ENCODE measurements around the gene BCR.

The BCR gene

GRCh38 chr22:23245799-23246136 is 65.5 kb downstream of the BCR start:
- Histone ChIP-seq H3K14ac (ENCODE audit: low read length) (no peak overlapping the region), H3K4me2 (ENCODE audit: low read length) (no peak overlapping the region), H3K9me3 (ENCODE audit: insufficient read depth, low read depth, low read length) (no peaks in the 10 kb centered on the region), H3K23ac (ENCODE audit: low read length) (no peak overlapping the region), H4K8ac (ENCODE audit: low read depth, low read length) (no peak overlapping the region), H3K36me3 (ENCODE audit: control insufficient read depth in 1 of 2, insufficient read depth in 2 of 2, low read length in 2 of 2) (peaks cover 0 to 2% of the 10 kb centered on the region in 2 experiments), H2AFZ (ENCODE audit: insufficient read depth, low read length, poor library complexity) (no peak overlapping the region), H3K27ac (ENCODE audit: low read depth, low read length) (no peak overlapping the region), H3K4me3 (ENCODE audit: low read depth, low read length) (no peak overlapping the region), H3K18ac (ENCODE audit: low read length) (no peak overlapping the region), H2BK120ac (ENCODE audit: insufficient read depth, low read length, poor library complexity) (no peak overlapping the region), H4K12ac (ENCODE audit: low read depth, low read length) (no peak overlapping the region), H3K4me1 (ENCODE audit: control insufficient read depth in 1 of 2, insufficient read depth in 2 of 2, low read length in 2 of 2) (peaks cover 44 to 53% of the 10 kb centered on the region in 2 experiments), H2AK5ac (ENCODE audit: low read length) (no peak overlapping the region), H2BK5ac (ENCODE audit: low read depth, low read length, poor library complexity) (no peak overlapping the region), H2BK12ac (ENCODE audit: low read length) (no peak overlapping the region), H4K91ac (ENCODE audit: low read depth, low read length) (no peak overlapping the region), H3K9ac (ENCODE audit: low read length) (no peak overlapping the region), H3K79me2 (ENCODE audit: control insufficient read depth, insufficient read depth, low read length, poor library complexity) (peaks cover 14% of the 10 kb centered on the region), H3K27me3 (ENCODE audit: insufficient read depth, low read length) (no peaks in the 10 kb centered on the region), H3K4ac (ENCODE audit: low read depth, low read length) (no peak overlapping the region), H3K79me1 (ENCODE audit: low read length) (peaks cover 4% of the 10 kb centered on the region)
- DNase-seq = no peak
- no CpG with 5 or more reads among the region's 8 CpGs for WGBS (ENCODE audit: extremely low coverage, insufficient coverage, insufficient read length)

DNA sequence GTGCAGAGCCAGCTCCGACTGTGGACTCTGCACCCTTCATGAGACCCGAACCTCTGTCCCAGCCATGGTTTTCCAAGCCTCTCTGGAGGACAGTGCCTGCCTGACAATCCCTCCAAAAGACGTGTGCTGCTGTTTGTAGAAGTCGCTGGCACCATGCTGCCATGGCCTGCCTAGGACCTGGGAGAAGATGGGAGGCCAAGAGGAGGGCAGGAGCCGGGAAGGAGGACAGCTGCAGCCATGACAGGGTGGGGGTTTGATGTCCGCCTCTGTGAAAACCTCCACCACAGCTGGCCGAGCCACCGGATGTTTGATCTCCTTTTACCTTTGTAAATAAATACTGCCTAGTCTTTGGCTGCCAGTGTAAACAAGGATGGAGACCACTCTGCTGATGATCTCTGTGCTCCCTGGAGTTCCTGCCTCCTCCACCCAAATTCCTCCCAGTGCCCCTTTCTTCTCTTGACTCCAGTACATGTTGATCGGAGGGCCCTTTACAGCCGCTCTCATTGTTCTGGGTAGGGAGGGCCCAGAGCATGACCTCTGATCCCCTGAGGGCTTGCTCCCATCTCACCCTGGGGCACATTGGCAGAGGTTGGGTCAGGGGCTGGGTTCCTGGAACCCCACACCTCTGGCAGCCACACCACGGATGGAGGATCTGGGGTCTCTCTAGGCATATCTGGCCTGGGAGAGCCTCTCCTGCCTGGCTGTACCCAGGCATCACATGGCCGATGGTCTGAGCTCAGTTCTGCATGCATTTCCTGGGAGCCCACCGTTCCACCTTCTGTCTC is 66.9 kb downstream of the BCR start:
- Histone ChIP-seq H3K9me3 (ENCODE audit: insufficient read depth, low read depth, low read length) (no peaks in the 10 kb centered on the region), H3K79me1 (ENCODE audit: low read length) (peaks cover 2% of the 10 kb centered on the region), H3K36me3 (ENCODE audit: control insufficient read depth in 1 of 2, insufficient read depth in 2 of 2, low read length in 2 of 2) (peaks cover 0 to 4% of the 10 kb centered on the region in 2 experiments), H3K27ac (ENCODE audit: low read depth, low read length) (no peak overlapping the region), H3K4me2 (ENCODE audit: low read length) (no peak overlapping the region), H3K23ac (ENCODE audit: low read length) (no peak overlapping the region), H2BK12ac (ENCODE audit: low read length) (no peak overlapping the region), H3K27me3 (ENCODE audit: insufficient read depth, low read length) (no peaks in the 10 kb centered on the region), H3K9ac (ENCODE audit: low read length) (no peak overlapping the region), H3K18ac (ENCODE audit: low read length) (no peak overlapping the region), H3K4me3 (ENCODE audit: low read depth, low read length) (no peak overlapping the region), H3K14ac (ENCODE audit: low read length) (no peak overlapping the region), H2AFZ (ENCODE audit: insufficient read depth, low read length, poor library complexity) (no peak overlapping the region), H4K12ac (ENCODE audit: low read depth, low read length) (no peak overlapping the region), H2BK5ac (ENCODE audit: low read depth, low read length, poor library complexity) (no peak overlapping the region), H4K91ac (ENCODE audit: low read depth, low read length) (no peak overlapping the region), H3K4ac (ENCODE audit: low read depth, low read length) (no peak overlapping the region), H4K8ac (ENCODE audit: low read depth, low read length) (no peak overlapping the region), H2BK120ac (ENCODE audit: insufficient read depth, low read length, poor library complexity) (no peak overlapping the region), H3K79me2 (ENCODE audit: control insufficient read depth, insufficient read depth, low read length, poor library complexity) (peaks cover 22% of the 10 kb centered on the region), H3K4me1 (ENCODE audit: control insufficient read depth in 1 of 2, insufficient read depth in 2 of 2, low read length in 2 of 2) (peaks cover 46 to 50% of the 10 kb centered on the region in 2 experiments), H2AK5ac (ENCODE audit: low read length) (no peak overlapping the region)
- no peak for DNase-seq
- no CpG with 5 or more reads among the region's 13 CpGs for WGBS (ENCODE audit: extremely low coverage, insufficient coverage, insufficient read length)

- Histone ChIP-seq H3K27me3 (ENCODE audit: insufficient read depth, low read length) (no peaks in the 10 kb centered on the region), H2BK120ac (ENCODE audit: insufficient read depth, low read length, poor library complexity) (no peak overlapping the region), H4K12ac (ENCODE audit: low read depth, low read length) (no peak overlapping the region), H3K4me1 (ENCODE audit: control insufficient read depth in 1 of 2, insufficient read depth in 2 of 2, low read length in 2 of 2) (peaks cover 36 to 39% of the 10 kb centered on the region in 2 experiments), H2BK12ac (ENCODE audit: low read length) (no peak overlapping the region), H3K36me3 (ENCODE audit: control insufficient read depth in 1 of 2, insufficient read depth in 2 of 2, low read length in 2 of 2) (peaks cover 2 to 7% of the 10 kb centered on the region in 2 experiments), H3K23ac (ENCODE audit: low read length) (no peak overlapping the region), H3K4ac (ENCODE audit: low read depth, low read length) (peak overlapping the region; percentile 21), H3K14ac (ENCODE audit: low read length) (no peak overlapping the region), H3K4me3 (ENCODE audit: low read depth, low read length) (no peak overlapping the region), H3K79me1 (ENCODE audit: low read length) (no peaks in the 10 kb centered on the region), H3K9ac (ENCODE audit: low read length) (no peak overlapping the region), H2AFZ (ENCODE audit: insufficient read depth, low read length, poor library complexity) (no peak overlapping the region), H3K79me2 (ENCODE audit: control insufficient read depth, insufficient read depth, low read length, poor library complexity) (peaks cover 19% of the 10 kb centered on the region), H3K18ac (ENCODE audit: low read length) (peak overlapping the region; percentile 41), H4K8ac (ENCODE audit: low read depth, low read length) (no peak overlapping the region), H2BK5ac (ENCODE audit: low read depth, low read length, poor library complexity) (no peak overlapping the region), H3K4me2 (ENCODE audit: low read length) (peak overlapping the region; percentile 0), H3K27ac (ENCODE audit: low read depth, low read length) (no peak overlapping the region), H2AK5ac (ENCODE audit: low read length) (no peak overlapping the region), H3K9me3 (ENCODE audit: insufficient read depth, low read depth, low read length) (no peaks in the 10 kb centered on the region), H4K91ac (ENCODE audit: low read depth, low read length) (no peak overlapping the region)
- WGBS (ENCODE audit: extremely low coverage, insufficient coverage, insufficient read length) = no CpG with 5 or more reads among the region's 2 CpGs
- no peak for DNase-seq
Observed at GRCh38 chr22:23248583-23248982, 68.3 kb downstream of the BCR start.

- Histone ChIP-seq H4K12ac (ENCODE audit: low read depth, low read length) (no peak overlapping the region), H3K79me2 (ENCODE audit: control insufficient read depth, insufficient read depth, low read length, poor library complexity) (peaks cover 19% of the 10 kb centered on the region), H3K36me3 (ENCODE audit: control insufficient read depth in 1 of 2, insufficient read depth in 2 of 2, low read length in 2 of 2) (peaks cover 15 to 22% of the 10 kb centered on the region in 2 experiments), H4K91ac (ENCODE audit: low read depth, low read length) (no peak overlapping the region), H3K27ac (ENCODE audit: low read depth, low read length) (no peak overlapping the region), H2BK5ac (ENCODE audit: low read depth, low read length, poor library complexity) (no peak overlapping the region), H3K79me1 (ENCODE audit: low read length) (no peaks in the 10 kb centered on the region), H3K27me3 (ENCODE audit: insufficient read depth, low read length) (no peaks in the 10 kb centered on the region), H4K8ac (ENCODE audit: low read depth, low read length) (no peak overlapping the region), H3K14ac (ENCODE audit: low read length) (no peak overlapping the region), H3K4me1 (ENCODE audit: control insufficient read depth in 1 of 2, insufficient read depth in 2 of 2, low read length in 2 of 2) (peaks cover 26% of the 10 kb centered on the region in 2 experiments), H3K9ac (ENCODE audit: low read length) (no peak overlapping the region), H2AK5ac (ENCODE audit: low read length) (no peak overlapping the region), H2AFZ (ENCODE audit: insufficient read depth, low read length, poor library complexity) (no peak overlapping the region), H3K4me2 (ENCODE audit: low read length) (no peak overlapping the region), H3K23ac (ENCODE audit: low read length) (no peak overlapping the region), H3K4me3 (ENCODE audit: low read depth, low read length) (no peak overlapping the region), H2BK120ac (ENCODE audit: insufficient read depth, low read length, poor library complexity) (no peak overlapping the region), H3K4ac (ENCODE audit: low read depth, low read length) (peak overlapping the region; percentile 37), H3K9me3 (ENCODE audit: insufficient read depth, low read depth, low read length) (no peaks in the 10 kb centered on the region), H3K18ac (ENCODE audit: low read length) (no peak overlapping the region), H2BK12ac (ENCODE audit: low read length) (no peak overlapping the region)
- DNase-seq = peak in 1 of 2 donors; percentile 9
- WGBS (ENCODE audit: extremely low coverage, insufficient coverage, insufficient read length) = no CpG with 5 or more reads among the region's 16 CpGs
Observed at GRCh38 chr22:23250056-23250784, 69.9 kb downstream of the BCR start.

Data from trophoblast cell (in vitro differentiated cells and primary cell).